Mucosa of rectum (tissue), 2 donors: ENCODE data around the gene POLE.

Experiments
- H3K27ac ChIP-seq, 2 donors: one replicate each; pipeline ENCODE4 v1.7.0; 2013; ENCODE audit warnings: inconsistent platforms in 2 of 2, low read depth in 2 of 2, low read length in 2 of 2
- H3K27me3 ChIP-seq, 2 donors: one replicate each; pipeline ENCODE4 v1.7.0; 2013; ENCODE audit warnings: low read length in 2 of 2; ENCODE audit not compliant: control insufficient read depth in 2 of 2, insufficient read depth in 2 of 2
- H3K36me3 ChIP-seq, 2 donors: one replicate each; pipeline ENCODE4 v1.7.0; 2013; ENCODE audit warnings: low read length in 2 of 2; ENCODE audit not compliant: control insufficient read depth in 2 of 2, insufficient read depth in 2 of 2
- H3K4me1 ChIP-seq, 2 donors: one replicate each; pipeline ENCODE4 v1.7.0; 2013; ENCODE audit warnings: low read length in 2 of 2, mild to moderate bottlenecking in 1 of 2; ENCODE audit not compliant: control insufficient read depth in 2 of 2, insufficient read depth in 2 of 2
- H3K4me3 ChIP-seq, 2 donors: one replicate each; pipeline ENCODE4 v1.7.0; 2013; ENCODE audit warnings: low read length in 2 of 2
- H3K9ac ChIP-seq, 2 donors: one replicate each; pipeline ENCODE4 v1.7.0; 2013; ENCODE audit warnings: low read length in 2 of 2, low read depth in 1 of 2, mild to moderate bottlenecking in 1 of 2
- H3K9me3 ChIP-seq, 2 donors: one replicate each; pipeline ENCODE4 v1.7.0; 2013; ENCODE audit warnings: low read length in 2 of 2; ENCODE audit not compliant: control insufficient read depth in 2 of 2
- donor health status: healthy.
- donor health status: Normal muscosa, but diverticular disease.

POLE gene

DNA sequence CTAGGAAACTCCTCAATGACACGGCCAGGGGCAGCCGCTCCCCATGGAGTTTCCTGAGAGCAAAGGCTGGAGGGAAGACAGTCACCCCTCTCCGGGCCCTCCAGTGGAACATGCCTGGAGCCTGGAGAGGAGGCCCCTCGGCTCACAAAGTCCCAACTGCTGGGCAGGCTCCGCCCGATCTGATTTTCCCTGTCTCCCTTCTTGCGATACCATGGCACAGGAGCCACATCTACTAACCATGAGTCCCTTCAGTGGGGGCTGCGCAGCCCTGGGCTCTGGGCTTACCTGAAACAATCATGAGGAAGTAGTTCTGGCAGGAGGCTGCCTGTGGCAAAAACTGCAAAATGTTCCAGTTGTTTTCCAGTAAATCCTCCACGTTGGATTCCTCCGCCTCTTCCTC lies 53.2 kb downstream of the POLE start:
- no peak overlapping the region for H3K4me3 ChIP-seq
- H3K36me3 ChIP-seq = peaks cover 67 to 80% of the 10 kb centered on the region in 2 donors
- H3K9ac ChIP-seq = no peak overlapping the region
- no peak overlapping the region for H3K27ac ChIP-seq
- H3K27me3 ChIP-seq = no peaks in the 10 kb centered on the region
- no peaks in the 10 kb centered on the region for H3K4me1 ChIP-seq
- H3K9me3 ChIP-seq = no peaks in the 10 kb centered on the region

DNA sequence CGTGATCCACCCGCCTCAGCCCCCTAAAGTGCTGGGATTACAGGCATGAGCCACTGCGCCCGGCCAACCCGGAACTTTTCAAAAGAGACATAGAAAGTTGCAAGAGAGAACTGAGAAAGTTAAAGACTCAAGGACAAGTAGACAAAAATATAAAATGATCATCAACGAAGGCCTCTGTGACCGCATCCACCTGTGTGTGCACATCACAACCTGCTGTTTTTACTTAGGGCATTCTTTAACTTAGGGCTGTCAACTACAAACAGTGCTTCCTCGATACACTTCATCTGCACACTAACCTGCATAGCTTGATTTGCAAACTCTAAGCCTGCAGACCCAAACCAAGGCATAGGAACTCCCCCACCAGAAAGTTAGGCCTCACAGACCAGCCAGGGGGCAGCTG lies 53.7 kb downstream of the POLE start:
- H3K27ac ChIP-seq = no peak overlapping the region
- H3K27me3 ChIP-seq = no peaks in the 10 kb centered on the region
- H3K9ac ChIP-seq = no peak overlapping the region
- H3K4me3 ChIP-seq = no peak overlapping the region
- H3K4me1 ChIP-seq = no peaks in the 10 kb centered on the region
- no peaks in the 10 kb centered on the region for H3K9me3 ChIP-seq
- peaks cover 67 to 77% of the 10 kb centered on the region in 2 donors for H3K36me3 ChIP-seq

DNA sequence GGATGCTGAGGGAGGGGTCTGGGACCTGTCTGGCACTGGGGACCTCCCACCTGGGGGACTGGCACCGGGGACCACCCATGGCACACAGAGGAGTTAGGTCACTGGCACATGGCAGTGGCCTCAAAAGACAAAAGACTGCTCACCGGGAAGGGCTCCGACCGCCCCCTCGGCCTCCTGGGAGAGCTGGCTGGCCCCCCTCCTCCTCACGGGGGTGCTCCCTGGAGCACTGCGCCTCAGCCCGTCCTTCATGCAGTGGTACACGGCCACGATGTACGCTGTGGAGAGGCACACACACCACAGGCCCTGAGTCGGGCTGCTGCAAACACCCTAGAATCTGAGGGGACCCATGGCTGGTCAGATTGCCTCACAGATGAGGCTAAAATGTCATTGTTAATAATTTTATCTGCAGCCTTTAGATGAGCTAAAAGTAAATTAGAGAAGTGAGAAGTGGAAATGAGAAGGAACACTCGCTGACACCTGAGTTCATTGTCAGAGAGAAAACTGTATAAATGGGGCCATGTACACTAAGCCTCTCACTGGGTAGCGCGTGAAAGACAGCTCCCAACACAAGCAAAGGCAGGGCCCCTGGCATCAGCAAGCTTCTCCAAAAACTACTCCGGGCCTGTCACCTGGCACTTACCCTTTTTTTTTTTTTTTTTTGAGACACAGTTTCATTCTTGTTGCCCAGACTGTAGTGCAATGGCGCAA lies 54.5 kb downstream of the POLE start:
- Histone ChIP-seq H3K36me3 (peaks cover 63 to 72% of the 10 kb centered on the region in 2 donors), H3K27ac (no peak overlapping the region), H3K27me3 (no peaks in the 10 kb centered on the region), H3K4me3 (no peak overlapping the region), H3K4me1 (no peaks in the 10 kb centered on the region), H3K9ac (no peak overlapping the region), H3K9me3 (no peaks in the 10 kb centered on the region)

DNA sequence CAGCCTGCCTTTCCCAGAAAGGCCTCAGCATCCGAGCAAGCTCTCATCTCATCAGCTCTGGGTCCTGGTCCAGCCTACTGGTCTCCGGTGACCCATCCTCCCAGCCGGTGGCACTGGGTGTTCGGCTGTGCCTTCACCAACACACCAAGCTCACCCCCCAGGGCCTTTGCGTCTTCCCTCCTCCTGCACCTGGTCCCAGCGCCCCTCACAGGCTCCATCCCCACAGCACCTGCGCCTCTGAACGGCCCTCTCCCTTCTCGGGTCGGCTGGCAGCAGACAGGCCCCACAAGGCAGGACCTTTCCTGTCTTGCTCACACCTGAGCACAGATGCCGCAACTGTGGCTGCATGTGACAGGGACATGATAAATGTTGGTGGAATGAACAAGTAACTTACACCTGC lies 55.5 kb downstream of the POLE start:
- H3K4me1 ChIP-seq = no peaks in the 10 kb centered on the region
- H3K27ac ChIP-seq = no peak overlapping the region
- H3K9me3 ChIP-seq = no peaks in the 10 kb centered on the region
- H3K27me3 ChIP-seq = no peaks in the 10 kb centered on the region
- no peak overlapping the region for H3K4me3 ChIP-seq
- peaks cover 52 to 64% of the 10 kb centered on the region in 2 donors for H3K36me3 ChIP-seq
- no peak overlapping the region for H3K9ac ChIP-seq

DNA sequence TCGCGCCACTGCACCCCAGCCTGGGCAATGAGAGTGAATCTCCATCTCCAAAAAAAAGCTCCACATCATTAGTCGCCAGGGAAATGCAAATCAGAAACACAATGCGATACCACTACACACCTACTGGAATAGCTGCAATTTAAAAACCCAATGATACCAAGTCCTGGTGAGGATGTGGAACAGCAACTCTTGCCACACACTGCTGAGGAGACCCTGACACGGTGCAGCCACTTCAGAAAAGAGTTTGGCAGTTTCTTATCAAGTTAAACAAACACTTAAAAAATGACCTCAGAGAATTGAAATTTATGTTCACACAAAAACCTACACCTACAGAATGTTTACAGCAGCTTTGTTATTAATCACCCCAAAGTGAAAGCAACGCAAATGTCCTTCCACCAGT lies 56.5 kb downstream of the POLE start:
- Histone ChIP-seq H3K4me1 (no peaks in the 10 kb centered on the region), H3K36me3 (peaks cover 47 to 58% of the 10 kb centered on the region in 2 donors), H3K27me3 (no peaks in the 10 kb centered on the region), H3K9me3 (no peaks in the 10 kb centered on the region), H3K9ac (no peak overlapping the region), H3K27ac (no peak overlapping the region), H3K4me3 (no peak overlapping the region)

DNA sequence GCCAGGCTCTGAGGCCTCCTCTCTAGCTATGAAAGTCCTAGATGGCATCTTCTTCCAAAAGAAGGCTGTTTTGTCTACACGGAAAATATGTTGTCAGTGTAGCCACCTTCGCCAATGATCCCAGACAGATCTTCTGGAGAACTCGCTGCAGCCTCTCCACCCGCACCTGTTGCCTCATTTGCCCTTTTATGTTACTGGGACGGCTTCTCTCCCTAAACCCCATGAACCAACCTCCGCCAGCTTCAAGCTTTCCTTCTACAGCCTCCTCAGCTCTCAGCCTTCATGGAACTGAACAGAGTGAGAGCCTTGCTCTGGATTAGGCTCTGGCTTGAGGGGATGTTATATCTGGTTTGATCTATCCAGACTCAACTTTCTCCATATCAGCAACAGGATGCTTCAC lies 57.8 kb downstream of the POLE start:
- Histone ChIP-seq H3K9ac (no peak overlapping the region), H3K27ac (no peak overlapping the region), H3K4me3 (no peak overlapping the region), H3K9me3 (no peaks in the 10 kb centered on the region), H3K36me3 (peaks cover 44 to 51% of the 10 kb centered on the region in 2 donors), H3K4me1 (no peaks in the 10 kb centered on the region), H3K27me3 (no peaks in the 10 kb centered on the region)

DNA sequence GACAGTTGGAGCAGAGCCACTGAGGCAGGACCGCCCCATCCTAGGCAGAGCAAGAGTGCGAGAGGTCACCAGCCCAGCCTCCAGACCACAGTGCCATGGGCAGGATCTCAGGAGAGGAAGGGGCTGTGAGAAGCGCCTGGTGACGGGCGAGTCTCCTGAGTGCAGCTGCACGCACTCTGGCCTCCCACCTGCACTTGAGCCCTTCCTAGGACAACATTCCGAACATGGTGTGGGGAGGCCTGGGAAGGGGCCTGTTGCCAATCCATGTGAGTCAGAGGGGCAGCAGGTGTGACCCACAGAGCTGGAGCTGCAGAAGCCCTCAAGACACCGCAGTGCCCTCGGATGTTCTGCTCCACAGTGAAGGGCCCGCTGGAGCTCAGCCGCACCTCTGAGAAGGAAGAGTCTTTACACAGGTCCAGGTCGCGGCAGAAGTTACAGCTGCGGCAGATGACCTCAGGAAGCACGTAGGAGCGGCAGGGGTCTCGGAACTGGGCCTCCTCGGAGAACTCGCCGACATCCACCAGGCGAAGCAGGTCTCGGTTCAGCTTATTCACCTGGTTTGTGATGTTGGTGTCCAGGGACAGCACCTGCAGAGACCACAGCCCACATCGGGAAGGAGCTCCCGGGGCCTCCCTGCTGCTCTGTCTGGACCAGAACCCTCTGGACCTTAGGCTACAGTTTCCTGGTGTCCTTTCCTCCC lies 61.3 kb downstream of the POLE start:
- Histone ChIP-seq H3K4me3 (no peak overlapping the region), H3K9me3 (no peaks in the 10 kb centered on the region), H3K9ac (no peak overlapping the region), H3K4me1 (peaks cover 2 to 7% of the 10 kb centered on the region in 2 donors), H3K27ac (no peak overlapping the region), H3K27me3 (no peaks in the 10 kb centered on the region), H3K36me3 (peaks cover 20 to 23% of the 10 kb centered on the region in 2 donors)

DNA sequence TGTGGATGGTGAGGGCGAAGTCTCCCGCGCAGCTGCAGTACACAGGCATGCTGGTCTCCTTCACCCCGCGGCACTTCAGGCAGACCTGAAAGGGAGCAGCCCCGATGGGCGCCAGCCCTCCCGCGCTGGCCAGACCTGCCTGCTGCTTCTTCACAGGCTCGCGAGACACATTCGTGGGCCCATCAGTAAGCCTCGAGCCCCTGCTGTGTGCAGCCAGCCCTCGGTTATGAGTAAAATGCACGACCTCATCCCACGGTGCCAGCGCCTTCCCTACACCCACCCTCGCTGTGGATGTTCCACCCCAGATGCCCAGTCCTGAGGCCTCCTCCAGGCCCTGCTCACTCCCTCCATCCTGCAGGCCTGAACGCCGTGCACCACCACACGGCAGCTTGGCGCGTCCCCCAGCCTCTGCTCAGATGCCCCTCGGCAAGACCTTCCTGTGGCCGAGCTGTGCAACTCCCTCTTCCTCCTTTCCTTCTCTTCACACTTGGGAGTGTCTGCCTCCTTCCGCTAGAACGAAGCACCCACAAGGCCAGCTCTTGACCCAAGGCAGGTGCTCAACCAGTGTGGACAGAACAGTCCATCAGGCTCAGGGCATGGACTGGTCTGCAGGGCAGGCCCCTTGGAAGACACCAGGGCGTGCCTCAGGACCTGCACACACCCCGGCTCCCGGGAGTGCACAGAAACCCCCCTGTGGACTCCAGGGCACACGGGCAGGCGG lies 62.1 kb downstream of the POLE start:
- Histone ChIP-seq H3K9ac (no peak overlapping the region), H3K27ac (no peak overlapping the region), H3K9me3 (no peaks in the 10 kb centered on the region), H3K36me3 (peaks cover 14 to 20% of the 10 kb centered on the region in 2 donors), H3K4me1 (peaks cover 2 to 7% of the 10 kb centered on the region in 2 donors), H3K27me3 (no peaks in the 10 kb centered on the region), H3K4me3 (no peak overlapping the region)

DNA sequence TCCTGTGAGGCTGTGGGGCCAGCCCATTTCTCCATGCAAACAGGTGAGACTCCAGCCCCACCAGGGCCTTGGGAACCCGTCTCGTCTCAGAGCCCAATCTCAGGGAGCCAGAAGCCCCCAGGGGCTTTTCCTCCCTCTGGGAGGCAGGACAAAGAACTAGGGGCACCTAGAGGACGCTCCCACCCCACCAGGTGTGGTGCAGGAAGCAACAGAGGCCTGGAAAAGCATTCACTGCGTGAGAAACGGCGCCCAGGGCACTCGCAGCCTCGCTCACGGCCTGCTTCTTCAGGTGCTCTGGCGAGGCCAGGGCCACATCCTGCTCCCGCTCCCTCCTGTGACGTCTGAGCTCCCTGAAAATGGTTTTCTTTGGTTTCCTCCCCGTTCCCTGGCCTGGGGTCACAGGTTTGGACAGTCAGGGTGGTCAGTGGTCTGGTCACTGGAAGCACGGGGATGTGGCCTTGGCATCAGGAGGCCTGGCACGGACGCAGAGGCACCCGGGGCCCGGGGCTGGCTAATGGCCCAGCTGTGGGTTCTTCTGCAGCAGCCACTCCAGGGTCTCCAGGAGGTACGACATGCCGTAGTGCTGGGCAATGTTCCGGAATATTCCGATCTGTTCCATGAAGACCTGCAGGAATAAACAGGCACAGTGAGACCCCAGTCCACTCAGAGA lies 62.8 kb downstream of the POLE start:
- Histone ChIP-seq H3K9me3 (no peaks in the 10 kb centered on the region), H3K9ac (no peak overlapping the region), H3K4me3 (no peak overlapping the region), H3K27ac (no peak overlapping the region), H3K4me1 (peaks cover 2 to 7% of the 10 kb centered on the region in 2 donors), H3K27me3 (peaks cover 0 to 3% of the 10 kb centered on the region in 2 donors), H3K36me3 (peaks cover 6 to 13% of the 10 kb centered on the region in 2 donors)
